ENCODE data around the gene GLYR1. TPM values are rescaled to one million over a fixed set of nuclear protein-coding genes. Genes with fewer than 3 reads are reported as not detected.

GLYR1 gene
- total RNA-seq, 1 donor from 2014 or later: 42.7 TPM

DNA sequence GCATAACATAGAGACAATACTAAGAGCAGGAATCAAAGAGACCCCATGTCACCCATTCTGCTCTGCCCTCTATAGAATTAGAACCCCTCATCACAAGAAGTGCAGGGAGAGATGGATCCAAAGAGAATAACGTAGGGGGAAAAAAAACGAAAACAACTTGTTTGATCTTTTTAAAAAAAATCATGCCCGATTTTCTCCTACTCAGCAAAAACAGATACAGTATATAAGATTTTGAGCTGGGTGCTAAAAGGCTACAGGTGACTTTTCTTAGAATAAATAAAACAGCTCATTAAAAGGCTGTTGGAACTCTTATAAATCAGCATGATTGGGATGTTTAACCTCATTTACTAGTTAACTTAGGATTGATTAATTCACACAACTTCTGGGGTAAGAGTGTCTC lies 17.6 kb upstream of the GLYR1 start:
- TF ChIP-seq, protein P1, sequence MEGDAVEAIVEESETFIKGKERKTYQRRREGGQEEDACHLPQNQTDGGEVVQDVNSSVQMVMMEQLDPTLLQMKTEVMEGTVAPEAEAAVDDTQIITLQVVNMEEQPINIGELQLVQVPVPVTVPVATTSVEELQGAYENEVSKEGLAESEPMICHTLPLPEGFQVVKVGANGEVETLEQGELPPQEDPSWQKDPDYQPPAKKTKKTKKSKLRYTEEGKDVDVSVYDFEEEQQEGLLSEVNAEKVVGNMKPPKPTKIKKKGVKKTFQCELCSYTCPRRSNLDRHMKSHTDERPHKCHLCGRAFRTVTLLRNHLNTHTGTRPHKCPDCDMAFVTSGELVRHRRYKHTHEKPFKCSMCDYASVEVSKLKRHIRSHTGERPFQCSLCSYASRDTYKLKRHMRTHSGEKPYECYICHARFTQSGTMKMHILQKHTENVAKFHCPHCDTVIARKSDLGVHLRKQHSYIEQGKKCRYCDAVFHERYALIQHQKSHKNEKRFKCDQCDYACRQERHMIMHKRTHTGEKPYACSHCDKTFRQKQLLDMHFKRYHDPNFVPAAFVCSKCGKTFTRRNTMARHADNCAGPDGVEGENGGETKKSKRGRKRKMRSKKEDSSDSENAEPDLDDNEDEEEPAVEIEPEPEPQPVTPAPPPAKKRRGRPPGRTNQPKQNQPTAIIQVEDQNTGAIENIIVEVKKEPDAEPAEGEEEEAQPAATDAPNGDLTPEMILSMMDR (IDR thresholded peaks at IDR 0.05; ENCODE audit: insufficient read depth, low read length, poor library complexity, severe bottlenecking): no peak
- H3K36me3 ChIP-seq (ENCODE audit: control insufficient read depth, insufficient read depth, low read length): no peaks in the 10 kb centered on the region
- H3K27me3 ChIP-seq (ENCODE audit: control insufficient read depth, insufficient read depth, low read length): no peaks in the 10 kb centered on the region
- DNase-seq (ENCODE audit: low read depth): no peak
- H3K4me3 ChIP-seq (ENCODE audit: low read depth, low read length): no peak overlapping the region

DNA sequence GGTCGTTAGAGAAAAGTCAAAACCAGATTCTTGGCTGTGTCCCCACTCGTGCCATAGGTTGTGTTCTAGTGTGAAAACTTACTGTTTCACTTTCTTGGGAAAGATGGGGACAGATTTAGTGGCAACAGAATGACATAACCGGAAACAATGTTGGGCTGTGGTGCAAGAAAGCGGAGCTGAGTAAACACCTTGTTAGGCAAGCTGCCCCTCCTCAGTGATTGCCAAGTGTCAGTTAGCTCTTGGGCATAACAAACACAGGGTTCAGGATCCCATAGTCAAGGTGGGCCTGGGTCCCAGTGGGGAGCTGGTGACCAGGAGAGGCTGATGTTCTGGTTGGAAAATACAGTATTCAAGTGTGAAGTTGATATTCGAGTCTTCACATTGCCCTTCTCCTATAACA lies 15.6 kb upstream of the GLYR1 start:
- Histone ChIP-seq H3K36me3 (ENCODE audit: control insufficient read depth, insufficient read depth, low read length) (no peaks in the 10 kb centered on the region), H3K4me3 (ENCODE audit: low read depth, low read length) (no peak overlapping the region), H3K27me3 (ENCODE audit: control insufficient read depth, insufficient read depth, low read length) (no peaks in the 10 kb centered on the region)
- DNase-seq (ENCODE audit: low read depth): no peak
- TF ChIP-seq, protein P1 (IDR thresholded peaks at IDR 0.05; ENCODE audit: insufficient read depth, low read length, poor library complexity, severe bottlenecking): no peak

DNA sequence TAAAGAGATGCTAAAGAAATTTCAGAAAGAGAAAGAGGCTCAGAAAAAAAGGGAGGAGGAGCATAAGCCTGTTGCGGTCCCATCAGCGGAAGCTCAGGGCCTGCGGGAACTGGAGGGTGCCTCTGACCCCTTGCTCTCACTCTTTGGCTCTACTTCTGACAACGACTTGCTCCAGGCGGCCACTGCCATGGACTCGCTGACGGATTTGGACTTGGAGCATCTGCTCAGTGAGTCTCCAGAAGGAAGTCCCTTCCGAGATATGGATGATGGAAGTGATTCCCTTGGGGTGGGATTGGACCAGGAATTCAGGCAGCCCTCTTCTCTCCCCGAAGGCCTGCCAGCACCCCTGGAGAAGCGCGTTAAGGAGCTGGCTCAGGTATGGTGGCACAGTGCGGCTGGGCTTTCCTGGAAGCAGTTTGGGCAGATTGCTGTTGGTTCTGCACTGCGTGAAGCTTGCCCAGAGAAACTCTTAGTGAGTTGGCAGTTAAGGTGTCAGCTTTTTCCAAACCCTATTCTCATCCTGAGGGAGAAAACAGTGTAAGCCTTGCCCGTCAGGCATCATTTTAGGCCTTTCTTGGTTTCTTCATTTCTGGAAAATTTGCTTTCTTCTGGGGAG lies 13.7 kb upstream of the GLYR1 start:
- TF ChIP-seq, protein P1 (IDR thresholded peaks at IDR 0.05; ENCODE audit: insufficient read depth, low read length, poor library complexity, severe bottlenecking): no peak
- Histone ChIP-seq H3K27me3 (ENCODE audit: control insufficient read depth, insufficient read depth, low read length) (no peaks in the 10 kb centered on the region), H3K4me3 (ENCODE audit: low read depth, low read length) (no peak overlapping the region), H3K36me3 (ENCODE audit: control insufficient read depth, insufficient read depth, low read length) (no peaks in the 10 kb centered on the region)
- no peak for DNase-seq (ENCODE audit: low read depth)

GRCh38 chr16:4859900-4860255 lies 12.8 kb upstream of the GLYR1 start:
- TF ChIP-seq, protein P1 (IDR thresholded peaks at IDR 0.05; ENCODE audit: insufficient read depth, low read length, poor library complexity, severe bottlenecking): no peak
- Histone ChIP-seq H3K36me3 (ENCODE audit: control insufficient read depth, insufficient read depth, low read length) (no peaks in the 10 kb centered on the region), H3K4me3 (ENCODE audit: low read depth, low read length) (no peak overlapping the region), H3K27me3 (ENCODE audit: control insufficient read depth, insufficient read depth, low read length) (no peaks in the 10 kb centered on the region)
- DNase-seq (ENCODE audit: low read depth): no peak

DNA sequence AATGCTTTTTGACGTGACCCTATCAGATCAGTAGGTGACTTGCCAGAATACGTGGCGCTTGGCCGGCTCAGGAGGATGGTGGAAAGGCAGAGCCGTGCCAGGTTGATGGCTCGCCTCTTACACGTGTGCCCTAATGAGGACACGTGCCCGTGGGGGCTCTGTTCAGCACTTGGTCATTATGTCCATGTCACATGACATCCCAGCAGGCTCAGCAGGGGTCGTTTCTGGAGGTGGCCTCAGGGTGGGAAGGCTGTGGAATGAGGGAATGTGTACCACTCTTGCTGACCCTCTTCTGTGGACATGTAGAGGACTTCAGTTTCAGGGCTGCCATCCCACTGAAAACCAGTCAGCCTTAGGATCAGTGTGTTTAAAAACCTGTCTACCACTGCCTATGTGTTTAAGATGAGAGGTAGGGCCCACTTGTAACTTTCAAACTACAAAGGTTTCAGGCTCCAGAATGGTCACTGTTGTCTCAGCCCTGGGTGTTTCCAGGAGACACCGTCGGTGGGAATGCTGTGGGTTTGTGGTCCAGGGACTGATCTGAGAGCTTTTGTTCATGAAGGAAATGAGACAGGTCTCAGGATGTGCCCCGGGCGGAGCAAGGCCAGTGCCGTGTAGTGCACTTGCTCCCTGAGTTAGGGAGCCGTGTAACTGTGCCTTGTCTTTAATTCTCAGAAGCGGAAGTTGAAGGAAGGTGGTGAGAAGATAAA lies 12.3 kb upstream of the GLYR1 start:
- Histone ChIP-seq H3K27me3 (ENCODE audit: control insufficient read depth, insufficient read depth, low read length) (no peaks in the 10 kb centered on the region), H3K36me3 (ENCODE audit: control insufficient read depth, insufficient read depth, low read length) (no peaks in the 10 kb centered on the region), H3K4me3 (ENCODE audit: low read depth, low read length) (no peak overlapping the region)
- DNase-seq (ENCODE audit: low read depth): no peak
- TF ChIP-seq, protein P1 (IDR thresholded peaks at IDR 0.05; ENCODE audit: insufficient read depth, low read length, poor library complexity, severe bottlenecking): no peak

GRCh38 chr16:4855804-4856203 lies 8.7 kb upstream of the GLYR1 start:
- Histone ChIP-seq H3K36me3 (ENCODE audit: control insufficient read depth, insufficient read depth, low read length) (no peaks in the 10 kb centered on the region), H3K4me3 (ENCODE audit: low read depth, low read length) (no peak overlapping the region), H3K27me3 (ENCODE audit: control insufficient read depth, insufficient read depth, low read length) (no peaks in the 10 kb centered on the region)
- TF ChIP-seq, protein P1 (IDR thresholded peaks at IDR 0.05; ENCODE audit: insufficient read depth, low read length, poor library complexity, severe bottlenecking): no peak
- no peak for DNase-seq (ENCODE audit: low read depth)
